Heart right ventricle (tissue), 16 donors: ENCODE measurements around the gene TTC34. TPM values are rescaled to one million over a fixed set of nuclear protein-coding genes. Genes with fewer than 3 reads are reported as not detected.

ENCODE experiments used
- ATAC-seq, 8 donors: fragments of 200-7000 bp; cut with Tn5 transposase; one replicate each; pipeline ENCODE4 v1.9.1; 2020; ENCODE audit warnings: mild to moderate bottlenecking in 8 of 8, moderate library complexity in 8 of 8, moderate number of reproducible peaks in 1 of 8
- DNase-seq, 2 donors: peaks; one replicate each; pipeline ENCODE4 v3.0.0-alpha.2; 2020
- H3K27ac ChIP-seq, 10 donors: fragments of 200-600 bp; sonication (generic) in 2 of 10; one replicate each; pipeline versions ENCODE4 v1.5.0 to v1.8.0; 2020 to 2022; ENCODE audit warnings: mild to moderate bottlenecking in 3 of 10
- H3K27me3 ChIP-seq, 7 donors: fragments of 200-600 bp; one replicate each; pipeline ENCODE4 v1.8.0; 2021 to 2022; ENCODE audit warnings: mild to moderate bottlenecking in 2 of 7
- H3K36me3 ChIP-seq, 9 donors: fragments of 200-600 bp; sonication (generic) in 1 of 9; one replicate each; pipeline versions ENCODE4 v1.5.0 to v1.8.0; 2020 to 2022; ENCODE audit warnings: mild to moderate bottlenecking in 2 of 9
- H3K4me1 ChIP-seq, 9 donors: fragments of 200-600 bp; sonication (generic) in 1 of 9; one replicate each; pipeline versions ENCODE4 v1.5.0 to v1.8.0; 2020 to 2022; ENCODE audit warnings: mild to moderate bottlenecking in 4 of 9
- H3K4me3 ChIP-seq, 10 donors: fragments of 200-600 bp; sonication (generic) in 2 of 10; one replicate each; pipeline versions ENCODE4 v1.5.0 to v1.8.0; 2020 to 2022; ENCODE audit warnings: mild to moderate bottlenecking in 7 of 10, moderate library complexity in 2 of 10
- H3K9me3 ChIP-seq, 11 donors: fragments of 200-600 bp in 10 of 11; sonication (generic) in 2 of 11; one replicate each; pipeline versions ENCODE4 v1.5.0 to v1.8.0; 2013 to 2022; ENCODE audit warnings: mild to moderate bottlenecking in 2 of 11, control low read depth in 1 of 11, moderate library complexity in 1 of 11
- WGBS, 2 donors: extraction: QIAGEN DNeasy Blood & Tissue Kit; methylation state at CpG; one replicate each; pipeline ENCODE4 v1.1.7; 2013; ENCODE audit warnings: inconsistent platforms in 1 of 2; 5-methylcytosine and 5-hydroxymethylcytosine counted together
- intact Hi-C, 10 donors: fragments of 100-400 bp; cut with DNase I; formaldehyde crosslinking; loops; one replicate each; pipeline versions ENCODE4 v1.11.1 to v1.14.2; 2022
- polyA plus RNA-seq, 2 donors: library from polyadenylated mRNA; stranded (reverse); fragments of 200-250 nt; gene quantifications; one replicate each; pipeline ENCODE4 v1.2.3, GENCODE V29; 2013
- total RNA-seq, 10 donors: library from RNA; stranded (reverse); fragmentation: NEBNext Ultra II Directional in 3 of 10; extraction: Animal tissue kit (Norgen Biotek cat#: 25700) in 3 of 10; gene quantifications; one replicate each; pipeline versions ENCODE4 v1.2.1 to v1.2.4, GENCODE V29; 2021 to 2023
- TF ChIP-seq, protein P1 (sequence below), 9 donors: fragments of 200-600 bp; sonication (generic) in 2 of 9; IDR thresholded peaks; one replicate each; pipeline versions ENCODE4 v1.5.0 to v1.8.0; 2021 to 2022; ENCODE audit warnings: antibody characterized with exemption in 9 of 9, mild to moderate bottlenecking in 5 of 9, moderate library complexity in 1 of 9
- donor health status: Arrhythmogenic right ventricular cardiomyopathy.
- donor health status: ischemic (EF 13 %, LVEDD 7.1; RV severe dilation, severe dysfunction).
- donor health status: healthy with polysubstance abuse.
- donor health status: DM: no; HTN: yes; CAD: no.
- donor health status: DM: no; HTN: no; CAD: no.
- donor health status: ischemic (EF 25% LVEDD 6.9; RV normal size, moderate dysfunction).
- donor health status: ischemic (EF 25% LVEDD 5.7; RV mildly dilated, moderate dysfunction).
- donor health status: healthy.
- donor health status: DM: yes; HTN: yes; CAD: no.
- donor health status: Ischemic cardiomyopathy.
- donor health status: ischemic (EF 35%, LVEDD 5.7; RV mildly dilated, moderate dysfunction).
- donor health status: nonischemic (EF 11% LVEDD 7.7; RV severe dilation, severe dysfunction).
- donor health status: DM: yes; HTN: yes; CAD: no.
- donor health status: PGD.
- donor health status: ischemic (EF 29% LVEDD 5.4; RV normal size, mild dysfunction).
- donor health status: nonischemic (EF 23%, LVEDD 6.1; RV moderate dilation, normal function).

Gene TTC34
- total and polyA plus RNA-seq, 12 donors, result 0.03 to 0.74 (median 0.42) TPM

DNA sequence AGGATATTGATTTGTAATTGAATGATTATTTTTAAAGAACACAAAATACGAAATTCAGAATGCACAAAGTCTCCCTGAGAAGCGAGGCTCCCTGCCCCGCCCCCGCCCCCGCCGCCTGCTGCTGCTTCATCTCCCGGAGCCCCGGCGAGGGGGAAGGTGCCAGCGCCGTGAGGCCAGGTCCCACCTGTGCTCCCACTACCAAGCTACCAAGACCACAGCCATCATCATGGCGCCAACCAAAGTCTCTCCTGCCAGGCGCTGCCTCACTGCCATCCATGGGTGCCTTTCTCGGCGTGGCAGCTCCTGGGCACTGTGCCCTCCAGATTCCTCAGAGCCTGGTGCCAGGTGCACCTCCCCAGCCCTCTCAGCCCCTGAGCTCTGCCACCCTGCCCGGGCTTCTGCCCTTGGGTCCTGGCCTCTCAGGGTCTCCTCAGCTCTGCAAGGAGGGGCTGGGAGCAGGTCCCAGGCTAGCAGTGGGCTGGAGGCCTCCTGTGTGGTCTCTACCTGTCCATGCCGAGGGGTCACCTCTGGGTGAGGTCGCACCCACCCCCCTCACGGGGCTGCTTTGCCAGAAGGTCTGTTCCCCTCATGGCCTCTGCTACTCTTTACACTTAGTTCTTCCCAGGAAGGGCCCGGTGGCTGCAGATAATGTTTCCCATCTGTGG lies 29.4 kb upstream of the TTC34 start:
- TF ChIP-seq, protein P1, sequence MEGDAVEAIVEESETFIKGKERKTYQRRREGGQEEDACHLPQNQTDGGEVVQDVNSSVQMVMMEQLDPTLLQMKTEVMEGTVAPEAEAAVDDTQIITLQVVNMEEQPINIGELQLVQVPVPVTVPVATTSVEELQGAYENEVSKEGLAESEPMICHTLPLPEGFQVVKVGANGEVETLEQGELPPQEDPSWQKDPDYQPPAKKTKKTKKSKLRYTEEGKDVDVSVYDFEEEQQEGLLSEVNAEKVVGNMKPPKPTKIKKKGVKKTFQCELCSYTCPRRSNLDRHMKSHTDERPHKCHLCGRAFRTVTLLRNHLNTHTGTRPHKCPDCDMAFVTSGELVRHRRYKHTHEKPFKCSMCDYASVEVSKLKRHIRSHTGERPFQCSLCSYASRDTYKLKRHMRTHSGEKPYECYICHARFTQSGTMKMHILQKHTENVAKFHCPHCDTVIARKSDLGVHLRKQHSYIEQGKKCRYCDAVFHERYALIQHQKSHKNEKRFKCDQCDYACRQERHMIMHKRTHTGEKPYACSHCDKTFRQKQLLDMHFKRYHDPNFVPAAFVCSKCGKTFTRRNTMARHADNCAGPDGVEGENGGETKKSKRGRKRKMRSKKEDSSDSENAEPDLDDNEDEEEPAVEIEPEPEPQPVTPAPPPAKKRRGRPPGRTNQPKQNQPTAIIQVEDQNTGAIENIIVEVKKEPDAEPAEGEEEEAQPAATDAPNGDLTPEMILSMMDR (IDR thresholded peaks at IDR 0.05), result no peak
- peaks cover 0 to 38% (median 11%) of the 10 kb centered on the region in 7 donors for H3K27me3 ChIP-seq
- H3K36me3 ChIP-seq, result no peaks in the 10 kb centered on the region
- H3K9me3 ChIP-seq, result peaks cover 0 to 23% (median 0%) of the 10 kb centered on the region in 11 donors
- H3K27ac ChIP-seq, result no peak overlapping the region
- no peak for DNase-seq
- WGBS, 2 donors, result 85 to 86% methylated on average over 20 of the region's 20 CpGs
- intact Hi-C loops, result no loop called here
- no peaks in the 10 kb centered on the region for H3K4me1 ChIP-seq
- peak in 1 of 8 donors; percentile 18 for ATAC-seq
- H3K4me3 ChIP-seq, result no peak overlapping the region

DNA sequence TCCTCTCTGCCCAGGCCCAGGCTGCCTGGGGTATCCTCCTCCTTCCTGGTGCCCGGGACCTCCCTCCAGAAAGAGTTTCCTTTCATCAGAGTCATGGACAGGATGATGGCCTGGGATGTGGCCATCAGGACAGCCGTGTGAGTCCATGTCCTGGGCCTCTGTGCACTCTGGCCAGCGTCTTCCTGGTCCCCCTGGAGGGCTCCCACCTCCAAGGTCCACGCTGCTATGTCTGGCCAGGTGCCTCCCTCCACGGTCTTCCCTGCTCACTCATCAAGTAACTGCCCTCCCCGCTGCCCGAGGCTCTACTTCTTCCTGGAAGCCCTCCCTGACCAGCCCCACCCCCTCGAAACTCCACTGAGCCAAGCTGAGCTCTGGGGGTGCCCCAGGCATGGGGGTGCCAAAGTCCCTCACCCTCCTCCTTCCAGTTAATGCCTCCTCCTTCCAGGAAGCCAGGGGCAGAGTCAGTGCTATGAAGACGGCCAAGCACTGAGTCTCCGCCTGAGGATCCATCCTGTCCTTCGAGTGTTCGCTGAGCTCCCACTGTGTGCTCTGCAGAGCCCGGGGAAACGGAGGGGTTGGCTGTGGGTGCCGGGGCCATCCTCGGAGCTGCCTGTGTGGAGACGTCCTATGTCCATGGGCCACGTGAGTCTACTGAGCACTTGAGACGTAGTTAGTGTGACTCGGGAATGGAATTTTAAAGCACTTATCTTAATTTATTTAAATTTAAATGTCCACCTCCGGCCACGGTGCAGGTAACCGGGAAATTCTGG lies 28.5 kb upstream of the TTC34 start:
- TF ChIP-seq, protein P1 (IDR thresholded peaks at IDR 0.05), result no peak
- Histone ChIP-seq H3K27me3 (peaks cover 0 to 41% (median 11%) of the 10 kb centered on the region in 7 donors), H3K36me3 (no peaks in the 10 kb centered on the region), H3K4me1 (no peaks in the 10 kb centered on the region), H3K4me3 (no peak overlapping the region), H3K9me3 (peaks cover 0 to 23% (median 0%) of the 10 kb centered on the region in 11 donors), H3K27ac (no peak overlapping the region)
- 83% methylated on average over 23 of the region's 23 CpGs for WGBS, 2 donors
- intact Hi-C loops, result loop anchor here in 3 of 10 donors (10.0 kb wide), 1 partner anchor 595 kb away; no protein-coding TSS in a partner anchor
- no peak for ATAC-seq
- no peak for DNase-seq

DNA sequence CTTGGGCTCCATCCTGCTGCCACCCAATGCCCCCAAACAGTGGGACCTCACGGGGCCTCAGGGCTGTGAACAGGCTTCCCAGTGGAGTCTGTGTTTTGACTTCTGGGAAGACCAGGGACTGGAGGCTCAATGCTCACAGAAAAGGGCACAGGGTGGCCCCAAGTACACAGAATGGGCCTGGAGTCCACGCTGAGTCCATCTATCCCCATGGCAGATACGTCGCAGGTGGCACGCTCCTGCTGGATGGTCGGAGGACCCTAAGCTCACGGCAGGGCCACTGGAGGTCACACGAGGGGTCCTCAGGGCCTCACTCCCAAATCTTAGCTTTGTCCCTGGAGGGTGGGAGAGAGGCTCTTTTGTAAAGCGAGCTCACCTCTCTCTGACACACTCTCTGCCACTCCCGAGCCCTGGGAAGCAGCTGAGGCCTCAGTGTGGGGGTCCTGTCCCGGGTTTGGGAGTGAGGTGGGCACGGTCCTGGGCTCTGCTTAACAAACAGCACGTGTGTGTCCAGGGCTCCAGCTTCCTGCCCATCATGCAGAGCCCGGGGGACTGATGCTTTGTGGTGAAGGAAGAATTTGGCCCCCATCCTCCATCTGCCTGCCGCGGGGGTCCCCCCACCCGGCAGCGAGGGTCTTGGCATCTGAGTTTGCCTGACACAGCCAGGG lies 27.2 kb upstream of the TTC34 start:
- Histone ChIP-seq H3K27me3 (peaks cover 0 to 37% (median 5%) of the 10 kb centered on the region in 7 donors), H3K27ac (no peak overlapping the region), H3K4me3 (no peak overlapping the region), H3K9me3 (peaks cover 0 to 23% (median 0%) of the 10 kb centered on the region in 11 donors), H3K4me1 (no peaks in the 10 kb centered on the region), H3K36me3 (no peaks in the 10 kb centered on the region)
- no peak for ATAC-seq
- TF ChIP-seq, protein P1 (IDR thresholded peaks at IDR 0.05), result no peak
- intact Hi-C loops, result loop anchor here in 3 of 10 donors (10.0 kb wide), 1 partner anchor 596 kb away; no protein-coding TSS in a partner anchor
- DNase-seq, result no peak
- 80 to 82% methylated on average over 18 of the region's 18 CpGs for WGBS, 2 donors

DNA sequence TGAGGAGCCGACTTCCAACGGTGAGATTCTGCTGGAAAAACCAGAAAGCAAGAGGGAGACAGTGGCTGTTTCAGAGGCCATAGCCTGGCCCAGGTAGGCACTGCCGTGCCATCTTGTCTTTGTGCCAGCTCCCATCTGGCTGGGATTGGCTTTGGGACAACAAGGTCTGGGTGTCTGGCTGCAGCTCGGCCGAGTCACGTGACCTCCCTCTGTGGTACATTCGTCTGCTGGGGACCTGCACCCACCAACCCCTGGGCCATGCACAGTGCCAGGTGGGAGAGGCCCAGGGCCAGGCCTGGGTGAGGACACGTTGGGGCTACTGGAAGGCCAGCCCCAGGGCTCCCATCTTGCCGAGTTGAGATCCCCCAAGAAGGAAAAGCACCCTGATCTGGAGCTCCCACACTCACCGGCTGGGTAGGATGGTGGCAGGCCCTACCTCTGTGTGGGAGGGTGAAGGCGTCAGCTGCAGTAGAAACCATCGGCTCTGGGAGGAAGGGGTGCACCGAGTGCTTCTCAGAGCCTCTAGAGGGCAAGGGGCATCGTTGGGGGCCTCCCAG lies 25.3 kb upstream of the TTC34 start:
- ATAC-seq, result no peak
- Histone ChIP-seq H3K27ac (no peak overlapping the region), H3K36me3 (no peaks in the 10 kb centered on the region), H3K4me3 (no peak overlapping the region), H3K27me3 (peaks cover 0 to 42% (median 8%) of the 10 kb centered on the region in 7 donors), H3K9me3 (peaks cover 0 to 23% (median 0%) of the 10 kb centered on the region in 11 donors), H3K4me1 (no peaks in the 10 kb centered on the region)
- TF ChIP-seq, protein P1 (IDR thresholded peaks at IDR 0.05), result no peak
- intact Hi-C loops, result loop anchor here in 3 of 10 donors (10.0 kb wide), 1 partner anchor 598 kb away; no protein-coding TSS in a partner anchor
- WGBS, 2 donors, result 76 to 81% methylated on average over 14 of the region's 14 CpGs
- DNase-seq, result no peak
